Renal cortex interstitium (tissue), 11 donors: ENCODE results near the gene SRMS. TPM values are rescaled to one million over a fixed set of nuclear protein-coding genes. Genes with fewer than 3 reads are reported as not detected.

Experiments
- DNase-seq, 11 donors: peaks; one replicate each; pipeline ENCODE4 v3.0.0-alpha.2; 2013; ENCODE audit warnings: low read depth in 9 of 11, low spot score in 4 of 11; ENCODE audit errors: extremely low read depth in 1 of 11
- polyA plus RNA-seq, 3 donors: library from polyadenylated mRNA; unstranded; fragments of 120-200 nt; gene quantifications; one replicate each; pipeline ENCODE4 v1.2.1, GENCODE V29; 2013; ENCODE audit not compliant: insufficient read length in 3 of 3

Gene SRMS
- polyA plus RNA-seq, 3 donors: 0.14 to 0.17 (median 0.16) TPM

GRCh38 chr20:63557481-63557891 is 9.9 kb upstream of the SRMS start:
- no peak for DNase-seq

- no peak for DNase-seq
Observed at GRCh38 chr20:63556873-63557478, 9.4 kb upstream of the SRMS start.

- DNase-seq: no peak
Observed at GRCh38 chr20:63555661-63556381, 8.3 kb upstream of the SRMS start.

DNA sequence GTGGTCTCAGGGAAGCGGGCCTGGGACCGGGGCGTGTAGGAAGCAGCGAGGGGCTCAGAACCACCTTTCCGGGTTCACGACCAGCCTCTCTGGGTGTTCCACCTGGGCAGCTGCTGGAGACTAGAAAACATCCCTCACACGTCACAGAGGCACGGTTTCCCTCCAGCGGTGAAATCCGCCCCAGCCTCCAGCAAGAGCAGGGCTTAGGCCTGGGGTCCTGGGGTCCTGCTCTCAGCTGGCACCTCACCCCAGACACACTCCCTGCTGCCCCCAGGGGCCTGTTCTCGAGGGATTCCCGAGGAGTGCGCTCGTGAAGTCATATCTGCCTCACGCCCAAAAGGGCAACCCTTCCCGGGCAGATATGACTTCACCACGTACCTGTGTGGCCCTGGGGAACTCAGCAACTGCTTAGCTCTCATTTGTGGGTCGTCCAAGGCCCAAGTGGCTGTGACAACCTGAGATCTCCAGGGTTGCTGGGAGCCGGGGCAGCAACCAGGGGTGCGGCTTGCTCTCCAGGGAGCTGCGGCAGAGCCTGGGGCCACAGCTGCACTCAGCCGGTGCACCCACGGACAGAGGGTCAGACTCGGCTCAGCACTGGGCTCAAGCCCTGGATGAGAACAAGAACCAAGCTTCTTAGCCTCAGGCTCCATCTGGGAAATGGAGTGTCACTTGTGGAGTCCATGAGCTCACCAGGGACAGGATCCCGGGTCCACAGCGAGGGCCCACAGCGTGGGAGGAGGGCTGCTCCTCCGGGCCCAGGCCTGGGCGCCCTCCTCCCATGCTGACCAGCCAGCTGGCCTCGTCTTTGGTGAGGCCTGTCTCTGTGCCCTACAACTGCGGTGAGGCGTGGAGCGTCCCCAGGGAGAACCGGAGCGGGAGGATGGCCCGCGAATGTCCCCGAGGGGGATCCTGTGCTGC is 7.1 kb upstream of the SRMS start:
- no peak for DNase-seq

DNA sequence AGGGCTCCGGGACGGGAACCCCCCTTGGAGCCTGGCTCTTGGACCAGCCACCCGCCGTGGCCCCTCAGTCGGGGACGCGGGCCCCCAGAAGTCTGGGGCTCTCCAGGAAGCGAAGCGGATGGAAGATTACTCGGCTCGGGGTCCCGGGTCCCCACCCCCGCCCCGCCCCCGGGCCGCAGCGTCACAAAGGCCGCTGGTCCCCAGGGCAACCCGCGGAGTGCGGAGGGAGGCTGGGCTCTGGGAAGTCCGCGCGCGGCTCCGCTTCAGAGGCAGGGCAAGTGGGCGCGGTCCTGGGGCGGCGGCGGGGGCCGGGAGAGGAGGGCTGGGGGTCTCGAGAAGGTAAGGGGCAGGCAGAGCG is 6.4 kb upstream of the SRMS start, which contains the start of gene FNDC11:
Gene FNDC11, plus strand, starts transcription at position 227 of the 358 bp plus-strand sequence. CDS start 1,505 bp downstream, outside the sequence.
- peak in 4 of 11 donors; percentile 54 to 64 (median 62) for DNase-seq

DNA sequence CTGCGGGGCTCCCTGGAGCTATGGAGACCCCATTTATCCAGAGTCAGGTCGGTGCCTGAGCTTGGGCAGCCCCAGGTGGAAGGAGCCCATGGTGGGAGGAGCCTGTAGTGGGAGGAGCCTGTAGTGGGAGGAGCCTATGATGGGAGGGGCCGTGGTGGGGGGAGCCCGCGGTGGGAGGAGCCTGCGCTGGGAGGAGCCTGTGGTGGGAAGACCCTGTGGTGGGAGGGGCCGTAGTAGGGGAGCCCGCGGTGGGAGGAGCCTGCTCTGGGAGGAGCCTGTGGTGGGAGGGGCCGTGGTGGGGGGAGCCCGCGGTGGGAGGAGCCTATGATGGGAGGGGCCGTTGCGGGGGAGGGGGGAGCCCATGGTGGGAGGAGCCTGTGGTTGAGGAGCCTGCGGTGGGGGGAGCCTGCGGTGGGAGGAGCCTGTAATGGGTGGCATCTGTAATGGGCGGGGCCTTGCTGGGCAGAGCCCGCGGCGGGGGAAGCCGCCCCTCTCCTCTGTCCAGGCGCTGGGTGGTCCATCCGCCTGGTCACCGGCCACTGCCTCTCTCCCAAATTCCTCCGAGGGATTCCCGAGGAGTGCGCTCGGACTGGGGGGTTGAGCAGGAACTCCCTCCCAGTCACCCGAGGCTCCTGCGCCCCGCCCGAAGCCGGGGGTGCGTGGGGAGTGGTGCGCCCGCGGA is 5.8 kb upstream of the SRMS start:
- peak in 6 of 11 donors; percentile 48 to 69 (median 56) for DNase-seq

DNA sequence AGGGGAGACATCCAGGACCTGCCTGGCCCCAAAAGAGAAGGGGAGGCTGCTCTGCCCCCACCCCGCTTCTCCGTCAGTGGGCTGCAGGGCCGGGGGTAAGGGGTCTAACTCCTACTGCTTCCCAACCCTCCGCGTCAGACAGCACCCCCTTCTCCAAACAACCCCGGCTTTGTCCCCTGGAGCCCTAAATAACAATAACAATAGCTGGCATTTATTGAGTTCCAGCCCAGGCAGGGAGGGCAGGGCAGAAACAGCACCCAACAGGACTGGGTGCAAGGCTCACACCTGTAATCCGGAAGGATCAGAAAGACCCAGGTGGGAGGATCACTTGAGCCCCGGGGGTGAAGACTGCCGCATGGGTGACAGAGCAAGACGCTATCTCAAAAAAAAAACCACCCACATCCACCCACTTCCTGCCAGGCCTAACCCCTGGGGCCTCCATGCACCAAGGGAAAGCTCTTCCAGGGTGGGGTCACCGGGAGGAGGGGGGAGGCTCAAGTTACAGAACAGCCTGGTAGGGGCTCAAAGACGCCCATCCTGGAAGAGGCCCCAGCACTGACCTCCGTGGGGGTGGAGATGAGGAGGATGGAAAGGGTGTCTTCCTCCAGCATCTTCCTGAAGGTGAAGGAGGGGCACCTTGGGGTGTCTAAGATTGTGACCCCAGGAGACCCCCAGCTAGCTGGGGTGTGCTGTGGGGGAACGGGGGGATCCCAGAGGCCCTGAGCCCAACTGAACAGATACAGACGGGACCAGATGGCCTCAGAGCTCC is 5.1 kb upstream of the SRMS start:
- DNase-seq: no peak

DNA sequence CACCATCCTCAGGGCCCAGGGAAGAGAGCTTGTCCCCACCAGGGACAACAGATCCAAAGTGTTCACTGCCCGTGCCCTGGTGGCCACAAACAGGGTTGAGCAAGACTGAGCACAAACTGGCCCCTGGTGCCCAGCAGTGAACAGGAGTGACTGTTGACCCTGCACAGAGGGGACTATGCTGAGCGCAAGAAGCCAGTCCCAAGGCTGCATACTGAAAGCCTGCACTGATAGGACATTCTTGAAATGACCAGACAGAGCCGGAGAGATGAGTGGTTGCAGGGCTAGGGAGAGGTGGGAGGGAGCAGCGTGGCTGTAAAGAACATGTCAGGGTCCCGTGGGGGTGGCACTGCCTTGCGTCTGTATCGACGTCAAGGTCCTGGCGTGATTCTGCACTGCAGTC is 3.5 kb upstream of the SRMS start:
- DNase-seq: no peak

DNA sequence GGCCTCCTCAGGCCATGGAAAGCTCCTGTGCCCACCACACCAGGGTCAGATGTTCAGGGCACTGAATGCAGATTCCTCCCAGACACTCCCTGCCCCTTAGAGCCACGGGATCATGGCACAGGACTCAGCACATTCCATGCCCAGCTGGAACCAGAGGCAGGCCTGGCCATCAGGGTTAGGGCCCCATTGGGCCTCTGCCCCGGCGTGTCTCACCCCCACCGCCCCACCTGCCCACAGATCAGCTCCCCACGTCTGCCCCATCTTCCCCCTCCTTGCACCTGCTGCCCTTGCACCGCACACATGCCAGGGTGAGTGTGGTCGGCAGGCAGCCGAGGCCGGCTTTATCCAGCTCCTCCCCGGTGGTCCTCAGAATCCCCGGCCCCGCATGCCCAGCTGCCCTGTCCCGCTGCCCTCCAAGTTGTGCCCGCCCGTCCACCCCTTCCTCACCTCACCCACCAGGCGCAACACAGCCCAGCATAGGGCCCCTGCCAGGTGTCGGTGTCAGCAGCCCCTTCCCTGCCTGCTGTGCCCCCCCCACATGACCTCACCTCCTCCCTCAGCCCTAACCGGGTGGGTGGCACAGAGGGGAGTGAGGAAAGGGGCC is 2.2 kb upstream of the SRMS start:
- no peak for DNase-seq

DNA sequence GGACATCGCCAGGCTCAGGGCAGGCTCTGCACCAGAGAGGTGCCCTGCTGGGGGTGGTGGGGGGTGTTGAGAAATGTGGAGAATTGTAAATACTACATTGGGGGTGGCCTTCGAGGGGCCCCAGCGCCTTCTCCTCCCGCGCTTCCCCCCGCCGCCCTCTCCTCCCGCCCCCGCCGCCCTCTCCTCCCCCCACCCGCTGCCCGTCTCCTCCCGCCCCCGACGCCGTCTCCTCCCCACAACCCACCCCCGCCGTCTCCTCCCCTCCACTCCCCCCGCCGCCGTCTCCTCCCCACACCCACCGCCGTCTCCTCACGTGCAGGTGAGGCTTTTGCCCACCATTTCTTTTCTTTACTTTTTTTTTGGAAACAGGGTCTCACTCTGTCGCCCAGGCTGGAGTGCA is 1.5 kb upstream of the SRMS start:
- no peak for DNase-seq

DNA sequence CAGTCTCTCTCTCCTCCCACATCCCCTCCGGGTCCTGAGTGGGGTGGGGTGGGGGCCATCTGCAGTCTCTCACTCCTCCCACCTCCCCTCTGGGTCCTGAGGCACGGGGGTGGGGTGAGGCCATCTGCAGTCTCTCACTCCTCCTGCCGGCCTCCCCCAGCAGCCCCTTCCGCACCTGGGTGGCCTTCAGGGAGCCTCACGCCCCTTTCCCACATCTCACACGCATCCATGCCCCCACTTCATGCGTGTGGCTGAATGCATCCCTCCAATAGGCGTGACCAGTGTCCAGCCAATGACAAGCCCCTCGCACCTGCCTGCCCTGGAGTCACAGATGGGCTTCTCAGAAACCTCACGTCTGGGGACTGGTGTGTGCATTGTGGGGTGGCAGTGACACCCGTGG is 993 bp upstream of the SRMS start:
- DNase-seq: no peak

DNA sequence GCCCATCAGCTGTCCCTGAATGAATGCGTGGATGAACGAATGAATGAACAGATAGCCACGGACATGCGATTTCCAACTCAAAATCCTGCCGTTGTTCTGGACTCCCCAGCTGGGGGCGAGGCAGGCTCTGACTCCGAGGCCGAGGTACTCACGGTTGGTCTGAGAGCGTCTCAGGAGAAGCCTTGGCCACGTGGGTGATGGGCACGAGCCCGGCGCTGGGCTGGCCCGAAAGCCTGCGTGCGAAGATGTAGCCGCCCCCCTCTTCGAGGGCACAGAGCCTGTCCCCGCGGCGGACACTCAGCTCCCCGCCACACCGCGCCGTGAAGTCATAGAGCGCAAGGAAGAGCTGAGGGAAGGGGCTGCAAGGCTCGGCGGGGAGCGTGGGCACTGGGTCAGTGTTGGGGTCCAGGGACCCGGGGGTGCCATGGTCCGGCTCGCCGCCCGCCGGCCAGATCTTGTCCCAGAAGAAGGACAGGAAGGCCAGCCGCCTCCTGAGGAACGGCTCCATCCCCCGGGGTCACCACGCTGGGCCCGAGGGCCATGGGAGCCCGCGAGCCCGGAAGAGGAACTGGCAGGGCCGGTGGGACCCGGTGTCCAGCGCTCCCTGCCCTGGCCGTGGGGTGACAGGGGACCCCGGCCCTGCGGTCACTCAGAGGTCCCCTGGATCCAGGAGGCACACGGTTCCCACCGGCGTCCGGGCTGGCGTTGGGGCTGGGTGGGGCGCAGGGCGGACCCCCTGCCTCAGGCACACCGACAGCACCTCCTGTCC is 409 bp downstream of the SRMS start:
- no peak for DNase-seq

DNA sequence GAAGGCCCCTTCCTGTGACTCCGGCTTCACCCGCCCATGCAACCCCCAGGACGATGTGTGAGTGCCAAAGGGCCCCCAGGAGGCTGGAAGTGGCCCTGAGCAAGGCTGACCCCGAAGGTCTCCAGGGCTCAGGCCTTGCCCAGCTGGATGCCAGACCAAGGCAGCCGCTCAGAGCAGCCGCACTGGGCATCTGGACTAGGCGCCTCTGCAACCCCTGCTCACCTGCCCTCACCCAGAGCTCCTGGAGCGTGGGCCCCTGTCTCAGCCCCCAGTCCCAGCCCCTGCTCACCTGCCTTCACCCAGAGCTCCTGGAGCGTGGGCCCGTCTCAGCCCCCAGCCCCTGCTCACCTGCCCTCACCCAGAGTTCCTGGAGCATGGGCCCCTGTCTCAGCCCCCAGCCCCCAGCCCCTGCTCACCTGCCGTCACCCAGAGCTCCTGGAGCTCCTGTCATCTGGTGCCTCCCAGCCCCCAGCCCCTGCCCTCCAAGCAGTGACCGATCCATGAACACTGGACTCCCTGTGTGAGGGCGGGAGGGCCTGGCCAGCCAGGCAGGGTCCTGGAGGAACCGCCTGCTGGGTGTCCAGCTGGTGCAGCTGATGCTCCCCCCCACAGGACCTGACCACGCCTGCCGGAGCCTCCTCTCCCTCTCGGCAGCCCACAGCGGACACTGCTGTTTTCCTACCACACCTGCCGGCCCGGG is 1.1 kb downstream of the SRMS start:
- no peak for DNase-seq

GRCh38 chr20:63545814-63546213 is 1.7 kb downstream of the SRMS start:
- no peak for DNase-seq

DNA sequence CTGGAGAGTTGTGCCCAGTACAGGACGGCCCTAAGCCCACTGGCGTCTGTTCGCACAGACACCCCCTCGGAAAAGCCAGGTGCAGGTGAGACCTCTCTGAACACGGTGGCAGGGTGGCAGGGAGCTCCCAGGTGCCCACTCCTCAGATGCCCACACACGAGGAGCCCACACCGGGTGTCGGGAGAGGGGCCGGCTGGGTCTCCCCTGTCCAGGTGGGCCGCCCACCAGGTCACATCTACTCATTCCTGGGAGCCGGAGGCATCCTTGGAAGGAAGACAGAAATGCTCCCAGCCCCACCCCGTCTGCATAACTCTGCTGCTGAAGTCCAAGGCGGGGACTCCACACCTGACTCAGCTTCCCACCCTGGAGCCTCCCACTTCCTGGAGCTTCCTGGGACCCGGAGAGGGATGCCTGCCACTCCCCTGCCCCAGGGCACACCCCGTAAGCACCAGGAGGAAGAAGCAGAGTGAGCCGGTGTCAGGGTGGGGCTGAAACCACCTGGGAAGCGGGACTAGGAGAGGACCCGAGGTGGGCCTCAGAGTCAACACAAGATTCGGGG is 2.5 kb downstream of the SRMS start:
- no peak for DNase-seq

- no peak for DNase-seq
Observed at GRCh38 chr20:63544241-63544957, 3.1 kb downstream of the SRMS start.
